ENCODE data around the gene FFAR1.
"Not testable (repeated sequence)": the region's sequence is repeated elsewhere in the genome, so short reads cannot be mapped to it uniquely, and the experiment has no call there.

Gene FFAR1

GRCh38 chr19:35346193-35347052, 1.3 kb upstream of the FFAR1 start:
- Mint-ChIP-seq H3K27ac (peak overlapping the region; percentile 94), H3K4me3 (peak overlapping the region; percentile 72), H3K36me3 (peaks cover 28% of the 10 kb centered on the region), H3K4me1 (peaks cover 37% of the 10 kb centered on the region), H3K9me3 (no peaks in the 10 kb centered on the region)
- DNase-seq (ENCODE audit: low spot score in 2 of 2) (peak in 1 of 2 donors; percentile 71), ATAC-seq (peak; percentile 66)

- H3K9me3 Mint-ChIP-seq: no peaks in the 10 kb centered on the region
- no peak for DNase-seq (ENCODE audit: low spot score in 2 of 2)
- peaks cover 21% of the 10 kb centered on the region for H3K36me3 Mint-ChIP-seq
- ATAC-seq: no peak
- peak overlapping the region; percentile 94 for H3K27ac Mint-ChIP-seq
- peaks cover 42% of the 10 kb centered on the region for H3K4me1 Mint-ChIP-seq
- peak overlapping the region; percentile 72 for H3K4me3 Mint-ChIP-seq
Observed at GRCh38 chr19:35347930-35348298, 212 bp downstream of the FFAR1 start.

- H3K4me3 Mint-ChIP-seq: no peak overlapping the region
- peak overlapping the region; percentile 16 for H3K27ac Mint-ChIP-seq
- H3K9me3 Mint-ChIP-seq: no peaks in the 10 kb centered on the region
- H3K36me3 Mint-ChIP-seq: peaks cover 21% of the 10 kb centered on the region
- H3K4me1 Mint-ChIP-seq: peaks cover 44% of the 10 kb centered on the region
- DNase-seq (ENCODE audit: low spot score in 2 of 2): no peak
- no peak for ATAC-seq
Observed at GRCh38 chr19:35348911-35349611, 1.4 kb downstream of the FFAR1 start.

GRCh38 chr19:35349614-35350521, 2.2 kb downstream of the FFAR1 start:
- peaks cover 21% of the 10 kb centered on the region for H3K36me3 Mint-ChIP-seq
- H3K27ac Mint-ChIP-seq: peak overlapping the region; percentile 16
- no peak overlapping the region for H3K4me3 Mint-ChIP-seq
- no peaks in the 10 kb centered on the region for H3K9me3 Mint-ChIP-seq
- ATAC-seq: no peak
- no peak for DNase-seq (ENCODE audit: low spot score in 2 of 2)
- H3K4me1 Mint-ChIP-seq: peaks cover 44% of the 10 kb centered on the region

GRCh38 chr19:35350591-35350990, 2.9 kb downstream of the FFAR1 start:
- no peak for DNase-seq (ENCODE audit: low spot score in 2 of 2)
- no peak for ATAC-seq
- H3K36me3 Mint-ChIP-seq: peaks cover 21% of the 10 kb centered on the region
- peak overlapping the region; percentile 60 for H3K27ac Mint-ChIP-seq
- peaks cover 47% of the 10 kb centered on the region for H3K4me1 Mint-ChIP-seq
- H3K9me3 Mint-ChIP-seq: no peaks in the 10 kb centered on the region
- no peak overlapping the region for H3K4me3 Mint-ChIP-seq

GRCh38 chr19:35351411-35352176, 3.9 kb downstream of the FFAR1 start:
- Mint-ChIP-seq H3K36me3 (peaks cover 14% of the 10 kb centered on the region), H3K27ac (peak overlapping the region; percentile 60), H3K4me1 (peaks cover 47% of the 10 kb centered on the region), H3K4me3 (no peak overlapping the region), H3K9me3 (no peaks in the 10 kb centered on the region)
- ATAC-seq: no peak
- no peak for DNase-seq (ENCODE audit: low spot score in 2 of 2)

GRCh38 chr19:35352177-35352447, 4.4 kb downstream of the FFAR1 start:
- ATAC-seq (no peak), DNase-seq (ENCODE audit: low spot score in 2 of 2) (no peak)
- H3K9me3 Mint-ChIP-seq: no peaks in the 10 kb centered on the region
- H3K36me3 Mint-ChIP-seq: peaks cover 9% of the 10 kb centered on the region
- no peak overlapping the region for H3K27ac Mint-ChIP-seq
- peaks cover 44% of the 10 kb centered on the region for H3K4me1 Mint-ChIP-seq
- H3K4me3 Mint-ChIP-seq: no peak overlapping the region

- peak; percentile 63 to 85 for DNase-seq (ENCODE audit: low spot score in 2 of 2)
- Mint-ChIP-seq H3K36me3 (peaks cover 3% of the 10 kb centered on the region), H3K27ac (peak overlapping the region; percentile 52)
Observed at GRCh38 chr19:35352448-35353304, 5.0 kb downstream of the FFAR1 start.

GRCh38 chr19:35353635-35354034, 5.9 kb downstream of the FFAR1 start:
- Mint-ChIP-seq H3K36me3 (no peaks in the 10 kb centered on the region), H3K4me1 (peaks cover 45% of the 10 kb centered on the region), H3K9me3 (no peaks in the 10 kb centered on the region), H3K27ac (no peak overlapping the region), H3K4me3 (no peak overlapping the region)
- no peak for ATAC-seq
- DNase-seq (ENCODE audit: low spot score in 2 of 2): no peak

More at GRCh38 chr19:35352448-35353304, 5.0 kb downstream of the FFAR1 start:
- ATAC-seq: peak; percentile 57
- no peak overlapping the region for H3K4me3 Mint-ChIP-seq
- H3K4me1 Mint-ChIP-seq: peaks cover 44% of the 10 kb centered on the region
- no peaks in the 10 kb centered on the region for H3K9me3 Mint-ChIP-seq

- peaks cover 38% of the 10 kb centered on the region for H3K4me1 Mint-ChIP-seq
- no peaks in the 10 kb centered on the region for H3K36me3 Mint-ChIP-seq
- ATAC-seq (peak; percentile 92), DNase-seq (ENCODE audit: low spot score in 2 of 2) (no peak)
- no peaks in the 10 kb centered on the region for H3K9me3 Mint-ChIP-seq
- no peak overlapping the region for H3K27ac Mint-ChIP-seq
- H3K4me3 Mint-ChIP-seq: peak overlapping the region; percentile 26
Observed at GRCh38 chr19:35354898-35355297, 7.2 kb downstream of the FFAR1 start.

GRCh38 chr19:35355791-35356460, 8.2 kb downstream of the FFAR1 start:
- Mint-ChIP-seq H3K36me3 (no peaks in the 10 kb centered on the region), H3K4me3 (no peak overlapping the region), H3K27ac (peak overlapping the region; percentile 53), H3K4me1 (peaks cover 38% of the 10 kb centered on the region), H3K9me3 (no peaks in the 10 kb centered on the region)
- DNase-seq (ENCODE audit: low spot score in 2 of 2) (no peak), ATAC-seq (no peak)

- Mint-ChIP-seq H3K4me1 (peaks cover 32% of the 10 kb centered on the region), H3K36me3 (no peaks in the 10 kb centered on the region), H3K4me3 (peak within 1 kb of the TSS; percentile 41), H3K9me3 (no peaks in the 10 kb centered on the region), H3K27ac (peak within 1 kb of the TSS; percentile 8)
- no peak for ATAC-seq
- DNase-seq (ENCODE audit: low spot score in 2 of 2): no peak
Observed at GRCh38 chr19:35357867-35358573, 10.3 kb downstream of the FFAR1 start, which contains the start of gene FFAR3. Gene FFAR3, plus strand, starts transcription at chr19:35358460. Its CDS starts 431 bp downstream, at chr19:35358891.

GRCh38 chr19:35358834-35359233, 11.1 kb downstream of the FFAR1 start:
- not testable (repeated sequence) for DNase-seq (ENCODE audit: low spot score in 2 of 2); H3K36me3 Mint-ChIP-seq; H3K9me3 Mint-ChIP-seq; H3K27ac Mint-ChIP-seq; ATAC-seq
- Mint-ChIP-seq H3K4me1 (peaks cover 31% of the 10 kb centered on the region), H3K4me3 (peak overlapping the region; percentile 41)

All from stimulated activated effector memory CD8-positive, alpha-beta T cell treated with anti-CD3 and anti-CD28 coated beads, Interleukin-12 subunit alpha, Interleukin-12 subunit beta, amount 100 ng/mL, for 72 hours (primary cell).